HG03095 (cell line): Measurements from ENCODE around the gene R3HDM2.
A peak's percentile ranks its signal among the peaks of the same experiment; 100 is the strongest.
"Not testable (repeated sequence)": the region's sequence is repeated elsewhere in the genome, so short reads cannot be mapped to it uniquely, and the experiment has no call there.

Experiments used
- ATAC-seq: cut with Tn5 transposase; IDR thresholded peaks from one replicate; pipeline ENCODE4 v1.9.1; 2021; ENCODE audit warnings: moderate library complexity; ENCODE audit not compliant: unreplicated experiment

The R3HDM2 gene

DNA sequence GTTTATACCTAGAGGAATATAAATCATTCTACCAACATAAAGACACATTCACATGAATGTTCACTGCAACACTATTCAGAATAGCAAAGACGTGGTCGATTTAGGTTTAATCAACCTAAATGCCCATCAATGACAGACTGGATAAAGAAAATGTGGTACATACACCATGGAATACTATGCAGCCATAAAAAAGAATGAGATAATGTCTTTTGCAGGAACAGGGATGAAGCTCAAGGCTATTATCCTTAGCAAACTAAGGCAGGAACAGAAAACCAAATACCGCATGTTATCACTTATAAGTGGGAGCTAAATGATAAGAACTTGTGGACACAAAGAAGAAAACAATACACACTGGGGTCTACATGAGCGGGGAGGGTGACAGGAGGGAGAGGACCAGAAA lies 94.5 kb downstream of the R3HDM2 start:
- ATAC-seq, result not testable (repeated sequence)

DNA sequence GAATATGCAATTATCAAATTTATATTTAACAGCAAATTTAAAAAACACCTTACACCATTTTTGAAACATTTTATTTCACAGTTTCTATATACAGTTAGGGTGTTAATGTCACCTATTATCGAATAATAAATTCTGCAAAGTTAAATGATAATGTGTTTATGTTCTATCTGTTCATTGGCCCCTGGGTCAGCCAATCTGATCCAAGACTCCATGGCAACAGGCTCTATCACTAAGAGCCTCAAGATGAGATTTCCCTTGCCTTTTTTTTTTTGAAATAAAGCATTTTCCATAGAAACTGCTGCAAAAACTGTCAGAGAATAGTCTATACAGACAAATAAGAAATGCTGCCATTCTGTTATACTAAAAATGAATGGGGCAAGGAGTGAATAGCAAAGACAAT lies 96.6 kb downstream of the R3HDM2 start:
- no peak for ATAC-seq

DNA sequence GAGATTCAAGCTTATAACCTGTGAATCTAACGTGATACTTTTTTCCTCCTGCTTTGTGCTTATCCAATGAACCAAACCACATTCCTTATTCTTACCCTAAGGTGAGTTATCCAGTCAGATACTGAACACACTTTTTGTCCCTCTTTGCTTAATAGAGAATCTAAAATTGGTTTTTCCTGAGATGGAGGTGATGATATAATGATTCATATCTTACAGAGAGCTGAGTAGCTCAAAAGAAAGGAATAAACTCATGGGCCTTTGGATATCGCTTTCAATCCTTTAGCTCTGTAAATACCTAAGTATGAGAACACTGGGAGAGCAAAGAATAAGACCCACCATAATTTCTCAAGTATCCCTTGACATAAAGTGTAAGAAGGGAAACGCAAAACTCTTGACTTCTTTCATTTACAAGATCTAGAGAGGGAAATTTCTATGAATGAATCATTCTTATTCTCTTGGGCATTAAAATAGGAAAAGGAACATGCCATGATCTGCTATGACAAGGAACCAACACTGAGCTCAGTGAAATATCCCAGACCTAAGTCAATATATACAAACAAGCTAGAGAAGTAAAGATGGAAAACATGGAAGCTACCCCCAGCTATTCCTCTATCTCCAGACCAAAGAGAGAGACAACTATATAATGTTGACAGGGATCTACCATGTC lies 98.1 kb downstream of the R3HDM2 start:
- no peak for ATAC-seq

DNA sequence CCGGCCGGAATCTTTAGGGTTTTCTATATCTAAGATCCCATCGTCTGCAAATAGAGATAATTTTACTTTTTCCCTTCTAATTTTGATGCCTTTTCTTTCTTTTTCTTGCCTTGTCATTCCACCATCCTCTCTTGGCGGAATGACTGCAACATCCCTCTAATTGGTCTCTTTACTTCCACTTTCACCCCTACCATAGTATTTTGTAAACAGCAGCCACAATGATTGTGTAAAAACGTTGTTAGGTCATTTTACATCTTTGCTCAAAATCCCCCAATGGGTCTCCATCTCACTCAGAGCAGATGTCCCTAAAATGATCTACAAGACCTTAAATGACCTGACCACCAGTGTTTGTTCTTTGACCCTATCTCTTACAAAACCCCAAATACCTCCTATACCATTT lies 99.9 kb downstream of the R3HDM2 start:
- no peak for ATAC-seq

DNA sequence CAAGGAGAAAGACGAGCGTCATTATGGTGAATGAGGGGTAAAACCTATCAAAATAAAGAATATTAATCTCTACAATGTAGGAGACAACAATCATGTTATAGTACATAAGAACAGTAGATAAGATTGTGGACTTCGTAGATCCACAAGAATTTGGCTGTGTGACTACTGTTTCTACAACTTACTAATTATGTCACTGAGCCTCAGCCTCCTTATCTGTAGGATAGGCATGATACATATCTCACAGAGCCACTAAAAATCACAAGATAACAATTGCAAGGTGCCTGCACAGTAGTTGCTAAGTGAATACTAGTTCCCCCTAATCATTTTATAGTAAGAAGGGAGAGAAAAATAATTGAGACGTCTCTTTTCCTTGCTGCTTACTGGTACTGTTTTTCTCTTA lies 101.6 kb downstream of the R3HDM2 start:
- no peak for ATAC-seq

DNA sequence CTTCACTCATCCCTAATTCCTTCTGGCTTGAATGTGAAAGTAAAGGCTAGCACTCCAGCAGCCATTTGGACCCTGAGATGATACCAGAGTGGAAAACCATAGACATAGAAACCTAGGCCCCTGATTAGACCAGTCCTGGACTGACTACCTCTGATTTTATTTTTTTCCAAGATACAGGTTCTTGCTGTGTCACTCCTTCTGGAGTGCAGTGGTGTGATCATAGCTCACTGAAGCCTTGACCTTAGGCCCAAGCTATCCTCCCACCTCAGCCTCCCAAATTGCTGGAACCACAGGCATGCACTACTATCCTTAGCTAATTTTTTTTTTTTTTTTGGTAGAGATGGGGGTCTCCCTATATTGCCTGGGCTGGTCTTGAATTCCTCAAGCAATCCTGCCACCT lies 105.4 kb downstream of the R3HDM2 start:
- no peak for ATAC-seq

DNA sequence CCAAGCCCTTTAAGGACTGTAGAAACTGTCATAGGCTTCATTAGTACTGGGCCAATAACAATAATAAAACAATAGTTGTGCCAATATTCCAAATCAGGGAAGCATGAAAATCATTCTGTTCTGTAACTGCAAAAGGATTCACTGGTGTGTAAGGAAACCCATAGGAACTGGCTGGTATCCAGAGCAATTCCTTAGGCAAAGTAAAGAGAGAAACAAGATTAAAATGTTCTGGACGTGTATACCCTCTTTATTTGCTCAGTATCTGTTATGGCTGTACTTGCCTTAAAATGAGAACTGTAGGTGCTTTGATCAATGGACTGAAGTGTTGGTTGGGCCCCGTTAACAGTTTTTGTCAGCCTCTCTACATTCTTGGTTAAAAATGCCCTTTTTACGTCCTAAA lies 107.4 kb downstream of the R3HDM2 start:
- ATAC-seq, result no peak

DNA sequence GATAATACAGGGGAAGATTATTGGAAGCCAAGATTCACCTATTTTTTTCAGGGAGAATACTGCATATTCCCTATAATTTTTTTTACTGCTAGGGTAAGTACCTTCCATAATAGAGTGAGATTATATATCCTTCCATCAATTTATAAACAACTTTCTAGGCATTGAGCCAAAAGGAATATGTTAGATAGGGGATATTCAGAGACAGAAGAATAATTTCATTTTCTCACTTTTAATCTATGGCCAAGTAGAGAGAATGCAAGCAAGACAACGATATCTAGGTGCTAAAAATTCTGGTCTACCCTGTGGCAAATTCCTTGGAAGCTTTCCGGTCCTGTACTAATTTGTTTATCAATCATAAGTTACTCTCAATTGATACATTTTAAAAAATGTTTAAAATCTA lies 110.2 kb downstream of the R3HDM2 start:
- no peak for ATAC-seq

DNA sequence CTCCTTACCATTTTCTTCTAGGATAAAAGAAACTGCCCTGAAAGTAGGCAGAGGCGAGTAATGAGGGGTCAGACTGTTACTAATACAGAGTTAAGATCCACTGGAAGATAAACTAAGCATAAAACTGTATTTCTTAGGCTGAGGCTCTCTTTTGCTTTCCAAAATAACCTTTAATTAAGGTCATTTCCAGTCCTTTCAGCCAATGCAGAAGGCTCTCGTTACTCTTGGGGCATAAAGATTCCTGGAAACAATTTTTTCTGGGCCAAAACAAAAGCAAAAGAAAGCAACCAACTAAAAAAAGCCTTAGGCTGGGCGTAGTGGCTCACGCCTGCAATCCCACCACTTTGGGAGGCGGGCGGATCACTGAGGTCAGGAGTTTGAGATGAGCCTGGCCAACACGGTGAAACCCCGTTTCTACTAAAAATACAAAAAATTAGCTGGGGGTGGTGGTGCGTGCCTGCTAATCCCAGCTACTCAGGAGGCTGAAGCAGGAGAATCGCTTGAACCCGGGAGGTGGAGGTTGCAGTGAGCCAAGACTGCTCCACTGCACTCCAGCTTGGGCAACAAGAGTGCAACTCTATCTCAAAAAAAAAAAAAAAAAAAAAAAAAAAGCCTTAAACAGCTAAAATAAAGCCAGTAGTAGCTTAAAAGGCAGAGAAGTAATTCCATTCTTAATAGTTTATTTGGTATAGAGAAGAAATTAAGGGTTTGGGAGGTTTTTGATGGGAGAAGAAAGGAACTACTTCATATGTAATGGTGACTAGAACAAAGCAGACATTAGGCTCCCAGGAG lies 111.0 kb downstream of the R3HDM2 start:
- ATAC-seq, result no peak

DNA sequence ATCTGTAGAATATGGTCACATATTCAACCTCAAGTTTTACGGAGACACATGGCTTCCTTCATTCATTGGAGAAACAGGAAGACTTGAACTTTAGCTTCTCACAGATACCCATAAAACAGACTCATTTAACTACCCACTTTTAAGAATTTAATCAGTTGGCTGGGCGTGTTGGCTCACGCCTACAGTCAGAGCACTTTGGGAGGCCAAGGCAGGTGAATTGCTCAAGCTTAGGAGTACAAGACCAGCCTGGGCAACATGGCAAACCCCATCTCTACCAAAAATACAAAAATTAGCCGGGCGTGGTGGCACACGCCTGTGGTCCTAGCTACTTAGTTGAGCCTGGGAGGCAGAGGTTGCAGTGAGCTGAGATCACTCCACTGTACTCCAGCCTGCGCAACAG lies 115.2 kb downstream of the R3HDM2 start:
- ATAC-seq, result no peak

DNA sequence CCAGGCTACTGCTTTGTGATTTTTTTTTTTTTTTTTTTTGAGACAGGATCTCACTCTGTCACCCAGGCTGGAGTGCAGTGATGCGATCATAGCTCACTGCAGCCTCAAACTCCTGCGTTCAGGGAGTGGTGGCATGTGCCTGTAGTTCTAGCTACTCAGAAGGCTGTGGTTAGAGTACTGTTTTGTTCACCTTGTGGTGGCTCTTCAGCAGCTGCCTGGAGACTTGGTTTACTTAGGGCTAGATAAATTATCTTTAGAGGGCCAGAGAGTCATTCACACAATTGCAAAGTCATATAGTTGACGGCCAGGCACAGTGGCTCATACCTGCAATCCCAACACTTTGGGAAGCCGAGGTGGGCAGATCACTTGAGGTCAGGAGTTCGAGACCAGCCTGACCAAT lies 118.6 kb downstream of the R3HDM2 start:
- ATAC-seq, result not testable (repeated sequence)

DNA sequence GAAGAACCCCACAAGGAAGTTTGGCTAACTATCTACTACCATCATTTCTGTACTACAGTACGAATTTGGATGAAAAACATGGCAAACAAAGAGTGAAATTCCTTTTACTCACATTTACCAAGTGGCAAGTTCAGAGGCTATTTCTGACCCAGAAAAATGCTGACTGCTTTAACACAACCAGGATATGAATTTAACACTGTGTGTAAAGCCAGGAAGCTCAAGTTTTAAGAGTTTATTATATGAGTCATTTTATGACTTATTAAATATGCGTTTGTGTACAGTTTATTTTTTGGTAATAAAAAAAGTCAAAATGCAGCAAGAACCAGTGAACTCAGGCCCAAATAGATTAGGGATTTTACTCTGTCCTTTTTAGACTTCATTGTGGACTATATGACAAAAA lies 121.4 kb downstream of the R3HDM2 start:
- no peak for ATAC-seq

DNA sequence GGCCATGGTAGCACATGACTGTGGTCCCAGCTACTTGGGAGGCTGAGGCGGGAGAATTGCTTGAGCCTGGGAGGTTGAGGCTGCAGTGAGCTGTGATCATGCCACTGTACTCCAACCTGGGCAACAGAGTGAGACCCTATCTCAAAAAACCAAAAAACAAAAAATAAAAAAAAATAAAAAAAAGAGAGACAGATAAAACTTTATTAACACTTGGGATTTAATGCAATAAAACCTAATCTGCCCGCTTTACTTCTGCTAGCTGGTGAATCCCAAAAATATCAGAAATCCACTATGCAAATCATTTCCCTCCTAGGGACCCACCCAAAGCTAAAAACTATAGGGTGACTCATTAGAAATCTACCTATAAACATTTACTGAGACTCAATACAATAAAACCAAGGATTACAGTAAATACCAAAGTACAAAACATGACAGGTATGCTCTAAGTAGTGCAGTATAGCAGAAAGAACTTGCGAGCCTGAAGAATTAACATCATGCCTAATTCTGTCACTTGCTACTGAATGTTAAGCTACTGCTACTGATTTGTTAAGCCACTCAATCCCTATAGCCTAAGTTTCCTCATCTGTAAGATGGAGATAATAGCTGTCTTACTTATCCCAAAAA lies 129.8 kb downstream of the R3HDM2 start:
- no peak for ATAC-seq

DNA sequence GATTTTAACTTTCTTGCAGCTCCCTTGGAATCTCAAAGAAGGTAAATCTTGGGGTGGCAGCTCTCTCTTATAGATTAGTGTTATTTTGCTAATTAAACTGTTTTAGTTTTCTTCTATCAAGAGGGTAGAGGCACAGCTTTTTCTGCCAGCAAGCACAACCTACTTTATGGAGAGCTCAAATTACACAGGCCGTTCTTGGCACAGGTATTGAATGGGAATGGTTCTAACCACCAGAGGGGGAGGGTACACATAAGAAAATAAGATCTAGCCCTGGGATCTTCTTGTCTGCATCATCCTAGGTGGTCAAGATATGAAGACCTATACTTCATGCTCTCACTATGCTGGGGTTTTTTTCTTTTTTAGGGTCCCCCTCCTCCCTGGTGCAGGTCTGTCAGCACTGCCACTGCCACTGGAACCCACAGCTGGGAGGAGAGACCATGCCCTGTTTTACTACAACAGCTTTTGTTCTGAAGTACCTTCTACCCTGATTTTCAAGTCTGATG lies 131.3 kb downstream of the R3HDM2 start:
- ATAC-seq, result no peak

DNA sequence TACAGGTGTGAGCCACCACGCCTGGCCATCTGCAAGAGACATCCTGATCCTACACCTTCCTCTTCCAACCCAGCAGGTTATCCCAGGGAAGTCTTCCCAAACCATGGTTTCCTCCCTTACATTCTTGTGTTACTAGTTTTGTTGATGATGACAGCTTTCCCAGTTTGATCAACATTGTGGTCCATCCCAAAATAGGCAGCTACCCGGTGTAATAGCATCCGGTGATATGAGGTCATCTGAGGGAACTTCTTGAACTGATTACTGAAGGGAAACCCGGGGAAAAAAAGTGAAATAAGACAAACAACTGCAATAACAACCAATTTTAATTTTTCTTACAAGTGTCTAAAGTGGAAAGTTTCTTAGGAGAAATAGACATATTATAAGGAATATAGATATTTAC lies 134.6 kb downstream of the R3HDM2 start:
- ATAC-seq, result no peak

DNA sequence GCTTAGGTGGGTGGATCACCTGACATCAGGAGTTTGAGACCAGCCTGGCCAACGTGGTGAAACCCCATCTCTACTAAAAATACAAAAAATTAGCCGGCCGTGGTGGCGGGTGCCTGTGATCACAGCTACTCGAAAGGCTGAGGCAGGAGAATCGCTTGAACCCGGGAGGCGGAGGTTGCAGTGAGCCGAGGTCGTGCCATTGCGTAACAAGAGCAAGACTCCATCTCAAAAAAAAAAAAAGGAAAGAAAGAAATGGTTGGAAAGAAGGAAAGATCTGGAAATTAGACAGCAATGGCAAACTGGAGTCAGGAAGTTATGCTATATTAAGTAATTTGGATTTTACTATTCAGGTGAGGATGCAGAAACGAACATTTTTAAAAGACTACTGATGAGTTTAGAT lies 148.8 kb downstream of the R3HDM2 start:
- ATAC-seq, result not testable (repeated sequence)

DNA sequence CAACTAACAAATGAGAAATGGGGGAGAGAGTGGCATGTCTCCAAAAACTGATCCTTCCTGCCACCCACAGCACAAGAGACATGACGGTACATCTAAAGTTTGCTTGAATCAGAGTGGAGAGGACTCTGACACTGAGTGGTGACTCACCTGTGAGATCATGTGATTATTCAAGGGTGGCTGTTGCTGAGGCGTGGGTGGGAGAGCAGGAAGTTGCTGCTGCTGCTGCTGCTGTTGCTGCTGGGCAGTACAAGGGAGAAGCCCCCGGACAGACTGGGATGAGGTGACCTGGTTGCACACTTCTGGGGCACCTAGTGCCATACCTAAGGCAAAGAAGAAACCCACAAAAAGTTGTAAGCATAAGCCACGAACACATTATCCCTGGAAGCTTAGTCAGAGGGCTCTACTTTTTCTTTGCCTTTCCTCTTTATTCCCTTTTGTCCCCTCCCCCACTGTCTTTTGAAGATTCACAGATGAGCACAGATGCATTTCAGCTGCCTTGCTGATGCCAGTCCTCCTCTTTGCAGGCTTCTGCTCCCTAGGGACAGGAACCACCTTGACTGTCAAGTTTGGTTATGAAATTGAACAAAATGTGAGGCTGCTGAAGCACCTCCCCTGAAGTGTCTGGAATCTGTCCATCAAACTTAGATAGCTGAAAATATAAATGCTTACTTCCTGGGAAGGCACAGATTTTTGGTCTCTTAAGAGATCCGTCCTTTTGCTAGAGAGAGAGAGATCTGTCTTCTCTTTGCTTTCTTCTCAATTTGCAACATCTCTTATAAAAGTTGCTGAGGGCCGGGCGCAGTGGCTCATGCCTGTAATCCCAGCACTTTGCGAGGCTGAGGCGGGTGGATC lies 150.4 kb downstream of the R3HDM2 start:
- peak; percentile 81 for ATAC-seq

DNA sequence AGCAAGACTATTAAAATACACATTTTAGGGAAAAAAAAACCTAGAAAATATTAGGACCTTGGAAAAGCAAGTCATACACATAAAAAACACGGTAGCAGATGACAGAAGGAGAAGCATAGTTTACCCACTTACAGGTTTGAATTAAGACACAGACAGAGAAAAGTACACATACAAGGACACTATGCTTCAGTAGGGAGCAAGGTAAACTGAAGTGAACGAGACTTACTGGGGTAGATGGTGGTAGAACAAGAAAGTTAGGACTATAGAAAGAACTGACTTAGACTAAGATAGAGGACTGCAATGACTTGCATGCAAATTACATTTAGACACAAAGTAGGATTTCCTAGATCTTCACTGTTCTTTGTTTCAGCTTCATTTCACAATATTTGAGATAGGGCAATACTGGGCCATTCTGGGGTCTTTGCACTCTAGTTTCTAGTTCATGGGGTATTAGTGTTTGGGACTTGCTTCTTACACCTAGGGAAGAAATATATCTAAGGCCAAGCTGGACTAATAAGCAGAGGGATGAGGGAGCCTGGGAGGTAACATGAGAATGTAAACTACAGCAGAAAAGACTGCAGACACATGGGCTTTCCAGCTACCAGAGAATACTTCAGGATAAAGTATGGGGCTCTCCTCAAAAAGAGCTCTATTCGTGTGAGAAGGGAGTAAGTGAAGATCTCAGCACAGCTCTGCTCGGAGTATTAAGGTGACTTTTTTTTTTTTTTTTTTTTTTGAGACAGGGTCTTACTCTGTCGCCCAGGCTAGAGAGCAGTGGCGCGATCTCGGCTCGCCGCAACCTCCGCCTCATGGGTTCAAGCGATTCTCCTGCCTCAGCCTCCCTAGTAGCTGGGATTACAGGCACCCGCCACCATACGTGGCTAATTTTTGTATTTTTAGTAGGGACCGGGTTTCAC lies 152.1 kb downstream of the R3HDM2 start:
- ATAC-seq, result no peak

DNA sequence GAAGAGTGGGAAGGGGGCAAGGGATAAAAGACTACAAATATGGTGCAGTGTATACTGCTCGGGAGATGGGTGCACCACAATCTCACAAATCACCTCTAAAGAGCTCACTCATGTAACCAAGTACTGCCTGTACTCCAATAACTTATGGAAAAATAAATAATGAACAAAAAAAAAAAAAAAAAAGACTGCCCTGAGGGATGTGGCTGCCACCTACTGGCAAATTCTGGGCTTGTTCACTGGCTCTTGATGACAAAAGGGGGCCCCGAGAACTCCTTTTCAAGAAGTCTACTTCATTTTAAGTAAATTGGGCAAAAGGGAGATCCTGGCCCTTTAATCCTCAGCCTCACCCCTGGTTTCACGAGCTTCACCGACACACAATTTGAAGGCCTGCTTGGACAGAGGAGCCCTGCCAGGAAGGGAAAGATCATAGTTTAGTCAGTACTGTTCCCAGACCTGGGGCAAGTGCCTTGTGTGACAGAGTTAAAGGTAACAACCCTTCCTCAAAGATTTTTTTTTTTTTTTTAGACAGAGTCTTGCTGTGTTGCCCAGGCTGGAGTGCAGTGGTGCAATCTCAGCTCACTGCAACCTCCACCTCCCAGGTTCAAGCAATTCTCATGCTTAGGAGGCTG lies 153.8 kb downstream of the R3HDM2 start:
- ATAC-seq, result no peak

DNA sequence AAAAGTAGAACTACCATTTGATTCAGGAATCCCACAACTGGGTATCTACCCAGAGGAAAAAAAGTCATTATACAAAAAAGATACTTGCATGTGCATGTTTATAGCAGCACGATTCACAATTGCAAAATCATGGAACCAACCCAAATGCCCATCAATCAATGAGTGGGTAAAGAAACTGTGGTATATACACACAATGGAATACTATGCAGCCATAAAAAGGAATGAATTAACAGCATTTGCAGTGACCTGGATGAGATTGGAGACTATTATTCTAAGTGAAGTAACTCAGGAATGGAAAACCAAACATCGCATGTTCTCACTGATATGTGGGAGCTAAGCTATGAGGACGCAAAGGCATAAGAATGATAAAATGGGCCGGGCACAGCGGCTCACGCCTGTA lies 154.6 kb downstream of the R3HDM2 start:
- ATAC-seq, result not testable (repeated sequence)
